ENCODE data around the gene PCDH9.

The PCDH9 gene

GRCh38 chr13:66501181-66501580 lies 729.0 kb downstream of the PCDH9 start:
- peak; percentile 17 for DNase-seq

GRCh38 chr13:66492479-66492878 lies 737.7 kb downstream of the PCDH9 start:
- no peak for DNase-seq

- no peak for DNase-seq
Observed at GRCh38 chr13:66491251-66491650, 738.9 kb downstream of the PCDH9 start.

GRCh38 chr13:66489586-66489985 lies 740.5 kb downstream of the PCDH9 start:
- no peak for DNase-seq

GRCh38 chr13:66489172-66489571 lies 741.0 kb downstream of the PCDH9 start:
- DNase-seq, result no peak

- no peak for DNase-seq
Observed at GRCh38 chr13:66483712-66484111, 746.4 kb downstream of the PCDH9 start.

- DNase-seq, result no peak
Observed at GRCh38 chr13:66482836-66483235, 747.3 kb downstream of the PCDH9 start.

GRCh38 chr13:66477816-66478215 lies 752.3 kb downstream of the PCDH9 start:
- DNase-seq, result no peak

GRCh38 chr13:66475061-66475460 lies 755.1 kb downstream of the PCDH9 start:
- no peak for DNase-seq

GRCh38 chr13:66469745-66470144 lies 760.4 kb downstream of the PCDH9 start:
- DNase-seq, result no peak

GRCh38 chr13:66468656-66469055 lies 761.5 kb downstream of the PCDH9 start:
- no peak for DNase-seq

- no peak for DNase-seq
Observed at GRCh38 chr13:66462187-66462586, 767.9 kb downstream of the PCDH9 start.

GRCh38 chr13:66461021-66461420 lies 769.1 kb downstream of the PCDH9 start:
- no peak for DNase-seq

GRCh38 chr13:66459634-66460033 lies 770.5 kb downstream of the PCDH9 start:
- DNase-seq, result no peak

- no peak for DNase-seq
Observed at GRCh38 chr13:66459143-66459542, 771.0 kb downstream of the PCDH9 start.

GRCh38 chr13:66446413-66446812 lies 783.7 kb downstream of the PCDH9 start:
- DNase-seq, result no peak

GRCh38 chr13:66443926-66444325 lies 786.2 kb downstream of the PCDH9 start:
- no peak for DNase-seq

- DNase-seq, result no peak
Observed at GRCh38 chr13:66440938-66441337, 789.2 kb downstream of the PCDH9 start.

GRCh38 chr13:66430728-66431127 lies 799.4 kb downstream of the PCDH9 start:
- DNase-seq, result no peak

- no peak for DNase-seq
Observed at GRCh38 chr13:66430269-66430668, 799.9 kb downstream of the PCDH9 start.

- no peak for DNase-seq
Observed at GRCh38 chr13:66429156-66429555, 801.0 kb downstream of the PCDH9 start.

- DNase-seq, result no peak
Observed at GRCh38 chr13:66427458-66427861, 802.7 kb downstream of the PCDH9 start.

GRCh38 chr13:66425741-66426140 lies 804.4 kb downstream of the PCDH9 start:
- no peak for DNase-seq

GRCh38 chr13:66424422-66424821 lies 805.7 kb downstream of the PCDH9 start:
- DNase-seq, result peak; percentile 41

GRCh38 chr13:66415444-66415843 lies 814.7 kb downstream of the PCDH9 start:
- DNase-seq, result no peak

Data from amniotic stem cell (primary cell).